T-cell (primary cell): ENCODE measurements around the gene TSPYL2. TPM values are rescaled to one million over a fixed set of nuclear protein-coding genes. Genes with fewer than 3 reads are reported as not detected.

Source experiments
- ATAC-seq, 4 experiments: fragments of 200-7000 bp in 3 of 4; fragments of 150-1000 bp in 1 of 4; cut with Tn5 transposase; replicated peaks in 1 of 4; 1 replicate in 3 of 4; 2 replicates in 1 of 4; pipeline ENCODE4 v1.10.0; 2021; ENCODE audit warnings: moderate library complexity in 3 of 4, mild to moderate bottlenecking in 2 of 4, moderate number of reproducible peaks in 1 of 4
- CTCF ChIA-PET, 2 donors: fragments of 300-600 bp; sonication (Branson Sonifier 250); formaldehyde crosslinking; loops; one replicate each; lab custom pipeline; 2022; ENCODE audit warnings: antibody characterized with exemption in 2 of 2; lab: Charles Lee
- POLR2A ChIA-PET, 2 donors: fragments of 300-600 bp; sonication (Branson Sonifier 250); formaldehyde crosslinking; loops; one replicate each; lab custom pipeline; 2022; ENCODE audit warnings: antibody characterized with exemption in 2 of 2; lab: Charles Lee
- DNase-seq, 35 experiments: peaks; one replicate each; pipeline versions ENCODE4 v3.0.0 to v3.0.0-alpha.2; 2013 to 2023
- H3K27ac ChIP-seq: one replicate; pipeline ENCODE4 v1.5.1; 2013; ENCODE audit warnings: low read length
- H3K27me3 ChIP-seq, 2 experiments: replicated peaks in 1 of 2; 1 replicate in 1 of 2; 2 replicates in 1 of 2; pipeline versions ENCODE4 v1.6.1 to v1.7.0; 2013; ENCODE audit warnings: low read length in 1 of 2, mixed read lengths in 1 of 2; ENCODE audit not compliant: control insufficient read depth in 2 of 2, insufficient read depth in 2 of 2; ENCODE audit errors: extremely low read depth in 1 of 2
- H3K36me3 ChIP-seq, 2 donors: 1 replicate in 1 of 2; 2 replicates in 1 of 2; pipeline versions ENCODE4 v1.6.1 to v1.7.0; 2013; ENCODE audit warnings: low read length in 1 of 2; ENCODE audit not compliant: control insufficient read depth in 2 of 2, insufficient read depth in 1 of 2; ENCODE audit errors: extremely low read depth in 1 of 2
- H3K4me1 ChIP-seq, 2 experiments: 1 replicate in 1 of 2; 2 replicates in 1 of 2; pipeline versions ENCODE4 v1.6.1 to v1.7.0; 2013; ENCODE audit warnings: low read length in 2 of 2, mixed read lengths in 1 of 2; ENCODE audit not compliant: insufficient read depth in 2 of 2, control insufficient read depth in 1 of 2; ENCODE audit errors: extremely low read depth in 1 of 2
- H3K4me3 ChIP-seq, 2 donors: 1 replicate in 1 of 2; 2 replicates in 1 of 2; pipeline versions ENCODE4 v1.5.1 to v1.7.0; 2013; ENCODE audit warnings: mild to moderate bottlenecking in 2 of 2, low read length in 1 of 2, moderate library complexity in 1 of 2; ENCODE audit not compliant: control insufficient read depth in 1 of 2; ENCODE audit errors: extremely low read depth in 1 of 2
- H3K9me3 ChIP-seq: 2 replicates; pipeline ENCODE4 v1.7.0; 2013
- H3K27ac Mint-ChIP-seq, 2 donors: one replicate each; pipeline ENCODE4 v1.8.0; 2020 to 2021; ENCODE audit warnings: mild to moderate bottlenecking in 2 of 2, mixed read lengths in 2 of 2
- H3K27me3 Mint-ChIP-seq, 2 donors: one replicate each; pipeline ENCODE4 v1.8.0; 2021 to 2022; ENCODE audit warnings: mixed read lengths in 2 of 2
- H3K36me3 Mint-ChIP-seq: one replicate; pipeline ENCODE4 v1.8.0; 2021; ENCODE audit warnings: mixed read lengths
- H3K4me1 Mint-ChIP-seq, 3 donors: one replicate each; pipeline ENCODE4 v1.8.0; 2020 to 2022; ENCODE audit warnings: mixed read lengths in 3 of 3, mild to moderate bottlenecking in 1 of 3
- H3K4me3 Mint-ChIP-seq, 3 donors: one replicate each; pipeline ENCODE4 v1.8.0; 2020 to 2022; ENCODE audit warnings: mild to moderate bottlenecking in 3 of 3, mixed read lengths in 3 of 3, moderate library complexity in 3 of 3
- H3K9me3 Mint-ChIP-seq, 3 donors: one replicate each; pipeline ENCODE4 v1.8.0; 2020 to 2022; ENCODE audit warnings: mixed read lengths in 3 of 3
- WGBS: methylation state at CpG from one replicate; pipeline ENCODE4 v1.1.5; 2013; ENCODE audit warnings: missing lambda C conversion rate; ENCODE audit not compliant: insufficient coverage; 5-methylcytosine and 5-hydroxymethylcytosine counted together
- total RNA-seq, 35 experiments: library from RNA in 6 of 35; stranded (reverse) in 6 of 35; fragments of 120-200 nt in 1 of 35; gene quantifications; one replicate each; pipeline versions ENCODE4 v1.2.1 to v1.2.4 and lab custom pipeline; 2013 to 2026

The TSPYL2 gene
- total RNA-seq, 5 donors from 2014 or later (not counting 1 experiment from before 2014, with no cell fraction given), result 126 to 253 (median 141) TPM

DNA sequence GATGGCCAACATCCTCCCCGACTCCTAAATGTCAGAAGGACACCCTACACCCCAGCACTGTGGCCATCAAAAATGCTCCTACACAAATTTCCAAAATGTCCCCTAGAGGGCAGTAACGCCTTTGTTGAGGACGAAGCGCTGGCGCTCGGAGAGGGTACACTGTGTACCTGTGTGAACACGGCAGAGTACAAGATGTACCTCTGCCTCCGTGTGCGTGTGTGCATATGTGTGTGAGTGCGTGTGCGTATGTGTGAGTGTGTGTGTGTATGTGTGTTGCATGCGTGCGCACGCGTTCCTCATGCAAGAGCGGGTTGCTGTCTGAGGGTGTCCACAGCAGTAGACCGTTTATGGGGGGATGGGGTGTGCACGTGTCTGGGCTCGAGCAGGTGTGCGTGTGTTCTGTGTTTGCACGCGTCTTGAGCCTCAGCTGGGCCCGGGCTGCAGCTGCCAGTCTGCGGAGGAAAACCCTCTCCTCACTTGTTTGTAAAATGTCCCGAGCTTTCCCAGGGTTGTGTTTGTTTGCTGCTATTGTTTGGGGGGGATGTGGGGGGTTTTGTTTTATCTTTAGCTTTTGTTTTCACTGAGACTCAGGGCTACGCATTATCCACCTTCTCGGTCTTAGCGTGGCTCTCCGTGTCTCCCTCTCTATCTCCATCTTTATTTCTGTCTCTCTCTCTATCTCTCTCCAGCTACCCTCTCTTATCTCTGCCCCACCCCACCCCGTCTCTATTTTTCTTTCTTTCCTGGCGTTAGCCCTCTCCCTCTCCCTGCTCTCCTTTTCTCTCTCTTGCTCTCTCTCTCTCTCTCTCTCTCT is 10.4 kb upstream of the TSPYL2 start:
- H3K36me3 ChIP-seq, result no peaks in the 10 kb centered on the region
- peaks cover 0 to 3% of the 10 kb centered on the region in 2 donors for H3K27me3 Mint-ChIP-seq
- ChIA-PET CTCF (interaction anchor here (0.7 to 1.1 kb wide), 4 partner anchors 10 to 213 kb away, joined by 3 to 6 read pairs (median 4); partner anchors contain the start of gene TSPYL2 (in 1 of the 2)), POLR2A (interaction anchor here (0.7 to 1.2 kb wide), 3 partner anchors 10 to 681 kb away, joined by 3 to 21 read pairs (median 4); partner anchors contain the start of gene TSPYL2 (in 2 of the 2))
- no peaks in the 10 kb centered on the region for H3K9me3 Mint-ChIP-seq
- DNase-seq (peak; percentile 49 to 87 (median 65)), ATAC-seq (peak; percentile 89 to 90 (median 90))
- no peaks in the 10 kb centered on the region for H3K9me3 ChIP-seq
- H3K27me3 ChIP-seq, result no peaks in the 10 kb centered on the region
- peak overlapping the region; percentile 41 for H3K27ac ChIP-seq
- H3K4me1 Mint-ChIP-seq, result peaks cover 16 to 20% (median 18%) of the 10 kb centered on the region in 3 donors
- H3K4me1 ChIP-seq, result peaks cover 0 to 9% of the 10 kb centered on the region in 2 experiments
- peak overlapping the region; percentile 46 to 84 for H3K27ac Mint-ChIP-seq
- peak overlapping the region; percentile 71 to 85 (median 82) for H3K4me3 Mint-ChIP-seq
- WGBS, result 0% methylated on average over 5 of the region's 31 CpGs
- H3K36me3 Mint-ChIP-seq, result no peaks in the 10 kb centered on the region
- H3K4me3 ChIP-seq, result peak overlapping the region; percentile 20 to 57

DNA sequence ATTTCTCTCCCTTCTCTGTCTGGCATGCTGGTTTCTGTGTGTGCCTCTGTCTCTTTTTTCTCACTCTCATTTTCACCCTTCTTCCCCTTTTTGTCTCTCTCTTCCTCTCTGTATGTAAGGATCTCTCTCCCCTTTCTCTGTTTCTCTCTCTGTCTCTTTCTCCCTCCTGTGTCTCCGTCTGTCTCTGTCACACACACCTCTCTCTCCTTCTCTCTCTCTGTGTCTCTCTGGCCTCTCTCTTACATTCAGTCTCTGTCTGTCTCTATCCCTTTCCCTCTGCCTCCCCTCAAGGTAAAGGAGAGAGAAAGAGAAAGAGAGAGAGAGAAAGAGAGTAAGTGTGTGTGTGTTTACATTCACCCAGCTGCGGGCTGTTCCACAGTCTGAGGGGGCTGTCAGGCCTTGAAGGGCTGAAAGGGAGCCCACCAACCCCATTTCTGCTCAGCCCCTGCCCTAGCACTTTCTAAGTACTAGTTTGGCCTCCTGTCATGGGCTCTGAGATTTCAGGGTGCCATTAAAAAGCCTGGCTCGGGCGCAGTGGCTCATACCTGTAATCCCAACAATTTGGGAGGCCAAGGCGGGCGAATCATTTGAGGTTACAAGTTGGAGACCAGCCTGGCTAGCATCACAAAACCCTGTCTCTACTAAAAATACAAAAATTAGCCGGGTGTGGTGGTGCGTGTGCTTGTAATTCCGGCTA is 9.6 kb upstream of the TSPYL2 start:
- peak overlapping the region; percentile 41 for H3K27ac ChIP-seq
- no CpG with 5 or more reads among the region's 9 CpGs for WGBS
- no peaks in the 10 kb centered on the region for H3K9me3 ChIP-seq
- ATAC-seq (no peak), DNase-seq (no peak)
- no peaks in the 10 kb centered on the region for H3K36me3 Mint-ChIP-seq
- CTCF ChIA-PET, result interaction anchor here (0.7 to 1.1 kb wide), 4 partner anchors 9 to 240 kb away, joined by 3 to 7 read pairs (median 5); partner anchors contain the start of gene TSPYL2 (in 1 of the 2)
- no peaks in the 10 kb centered on the region for H3K27me3 ChIP-seq
- no peaks in the 10 kb centered on the region for H3K9me3 Mint-ChIP-seq
- no peaks in the 10 kb centered on the region for H3K27me3 Mint-ChIP-seq
- H3K4me1 ChIP-seq, result peaks cover 0 to 9% of the 10 kb centered on the region in 2 experiments
- H3K4me3 Mint-ChIP-seq, result peak overlapping the region; percentile 71 to 85 (median 82)
- POLR2A ChIA-PET, result interaction anchor here (0.7 to 1.2 kb wide), 3 partner anchors 9 to 681 kb away, joined by 3 to 21 read pairs (median 4); partner anchors contain the start of gene TSPYL2 (in 2 of the 2)
- H3K4me3 ChIP-seq, result peak overlapping the region in 1 of 2 donors; percentile 57
- peak overlapping the region; percentile 46 to 84 for H3K27ac Mint-ChIP-seq
- peaks cover 16 to 20% (median 18%) of the 10 kb centered on the region in 3 donors for H3K4me1 Mint-ChIP-seq
- no peaks in the 10 kb centered on the region for H3K36me3 ChIP-seq

DNA sequence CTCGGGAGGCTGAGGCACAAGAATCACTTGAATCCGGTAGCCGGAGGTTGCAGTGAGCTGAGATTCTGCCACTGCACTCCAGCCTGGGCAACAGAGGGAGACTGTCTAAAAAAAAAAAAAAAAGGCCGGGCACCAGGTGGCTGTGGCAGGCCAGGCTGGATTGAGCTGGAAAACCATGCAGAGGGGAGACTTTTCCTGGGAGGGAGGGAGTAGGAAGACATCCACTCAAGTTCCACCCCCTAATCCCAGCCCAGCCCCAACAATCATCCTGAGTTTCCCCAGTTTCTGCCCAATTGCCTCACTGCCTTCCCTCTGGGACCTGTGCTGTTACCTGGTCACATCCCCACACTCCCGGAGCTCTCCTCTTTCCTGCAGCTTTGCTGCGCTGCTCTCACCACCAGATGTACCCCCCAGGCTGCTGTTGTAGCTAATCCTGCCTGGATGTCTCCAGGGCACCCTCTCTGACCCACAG is 9.0 kb upstream of the TSPYL2 start:
- Histone ChIP-seq H3K9me3 (no peaks in the 10 kb centered on the region), H3K27ac (no peak overlapping the region), H3K4me3 (no peak overlapping the region), H3K36me3 (no peaks in the 10 kb centered on the region), H3K4me1 (peaks cover 0 to 9% of the 10 kb centered on the region in 2 experiments), H3K27me3 (no peaks in the 10 kb centered on the region)
- POLR2A ChIA-PET, result interaction anchor here in 1 of 2 donors (0.9 kb wide), 1 partner anchor 16 kb away, joined by 4 read pairs; no protein-coding TSS in a partner anchor
- Mint-ChIP-seq H3K4me3 (peak overlapping the region in 1 of 3 donors; percentile 4), H3K27ac (peak overlapping the region; percentile 29 to 66), H3K36me3 (no peaks in the 10 kb centered on the region), H3K4me1 (peaks cover 16 to 20% (median 18%) of the 10 kb centered on the region in 3 donors), H3K27me3 (no peaks in the 10 kb centered on the region), H3K9me3 (no peaks in the 10 kb centered on the region)
- DNase-seq, result no peak
- 100% methylated on average over 1 of the region's 6 CpGs for WGBS
- CTCF ChIA-PET, result interaction anchor here in 1 of 2 donors (0.7 kb wide), 1 partner anchor 240 kb away, joined by 7 read pairs; no protein-coding TSS in a partner anchor
- ATAC-seq, result no peak

DNA sequence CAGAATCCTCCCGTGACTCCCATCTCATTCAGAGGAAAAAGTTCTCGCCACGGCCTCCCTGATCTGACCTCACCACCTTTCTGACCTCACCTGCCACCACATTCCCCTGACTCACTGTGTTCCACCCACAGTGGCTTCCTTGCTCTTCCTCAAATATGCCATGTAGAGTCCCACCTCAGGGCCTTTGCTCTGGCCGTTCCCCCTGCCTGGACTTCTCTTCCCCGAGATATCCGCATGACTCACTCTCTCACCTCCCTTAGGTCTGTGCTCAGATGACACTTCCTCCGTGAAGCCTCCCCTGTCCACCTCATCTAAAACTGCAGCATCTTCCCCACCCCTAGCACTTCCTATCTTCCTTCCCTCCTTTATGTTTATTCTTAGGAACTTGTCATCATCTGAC is 7.2 kb upstream of the TSPYL2 start:
- peaks cover 0 to 9% of the 10 kb centered on the region in 2 experiments for H3K4me1 ChIP-seq
- H3K27me3 ChIP-seq, result no peaks in the 10 kb centered on the region
- CTCF ChIA-PET, result no interaction called here
- no peaks in the 10 kb centered on the region for H3K9me3 ChIP-seq
- no peak overlapping the region for H3K27ac ChIP-seq
- no peaks in the 10 kb centered on the region for H3K36me3 Mint-ChIP-seq
- H3K36me3 ChIP-seq, result no peaks in the 10 kb centered on the region
- no peak overlapping the region for H3K4me3 ChIP-seq
- no peaks in the 10 kb centered on the region for H3K9me3 Mint-ChIP-seq
- H3K27me3 Mint-ChIP-seq, result no peaks in the 10 kb centered on the region
- ATAC-seq (no peak), DNase-seq (no peak)
- peaks cover 16 to 20% (median 18%) of the 10 kb centered on the region in 3 donors for H3K4me1 Mint-ChIP-seq
- 80% methylated on average over 3 of the region's 7 CpGs for WGBS
- POLR2A ChIA-PET, result no interaction called here
- H3K4me3 Mint-ChIP-seq, result no peak overlapping the region
- H3K27ac Mint-ChIP-seq, result peak overlapping the region in 1 of 2 donors; percentile 51

DNA sequence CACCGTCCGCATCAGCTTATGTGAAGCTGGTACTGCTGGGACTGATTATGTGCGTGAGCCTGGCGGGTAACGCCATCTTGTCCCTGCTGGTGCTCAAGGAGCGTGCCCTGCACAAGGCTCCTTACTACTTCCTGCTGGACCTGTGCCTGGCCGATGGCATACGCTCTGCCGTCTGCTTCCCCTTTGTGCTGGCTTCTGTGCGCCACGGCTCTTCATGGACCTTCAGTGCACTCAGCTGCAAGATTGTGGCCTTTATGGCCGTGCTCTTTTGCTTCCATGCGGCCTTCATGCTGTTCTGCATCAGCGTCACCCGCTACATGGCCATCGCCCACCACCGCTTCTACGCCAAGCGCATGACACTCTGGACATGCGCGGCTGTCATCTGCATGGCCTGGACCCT is 5.5 kb upstream of the TSPYL2 start:
- ATAC-seq (no peak), DNase-seq (no peak)
- H3K27me3 ChIP-seq, result no peaks in the 10 kb centered on the region
- Mint-ChIP-seq H3K27me3 (peaks cover 0 to 6% of the 10 kb centered on the region in 2 donors), H3K9me3 (no peaks in the 10 kb centered on the region), H3K4me3 (no peak overlapping the region), H3K4me1 (peaks cover 20 to 26% (median 22%) of the 10 kb centered on the region in 3 donors), H3K36me3 (no peaks in the 10 kb centered on the region), H3K27ac (no peak overlapping the region)
- H3K4me3 ChIP-seq, result no peak overlapping the region
- ChIA-PET POLR2A (no interaction called here), CTCF (no interaction called here)
- no peaks in the 10 kb centered on the region for H3K36me3 ChIP-seq
- WGBS, result 93% methylated on average over 17 of the region's 21 CpGs
- peaks cover 0 to 15% of the 10 kb centered on the region in 2 experiments for H3K4me1 ChIP-seq
- H3K9me3 ChIP-seq, result no peaks in the 10 kb centered on the region
- H3K27ac ChIP-seq, result no peak overlapping the region
